DMS114 treated with DMSO at 0.1 percent for 48 hours (cell line): ENCODE results near the gene ITPR2.
"Not testable (repeated sequence)": the region's sequence is repeated elsewhere in the genome, so short reads cannot be mapped to it uniquely, and the experiment has no call there.

Experiments used
- DNase-seq: peaks from one replicate; lab custom pipeline; 2025; ENCODE audit not compliant: unreplicated experiment; lab: John Stamatoyannopoulos, UW

Gene ITPR2

DNA sequence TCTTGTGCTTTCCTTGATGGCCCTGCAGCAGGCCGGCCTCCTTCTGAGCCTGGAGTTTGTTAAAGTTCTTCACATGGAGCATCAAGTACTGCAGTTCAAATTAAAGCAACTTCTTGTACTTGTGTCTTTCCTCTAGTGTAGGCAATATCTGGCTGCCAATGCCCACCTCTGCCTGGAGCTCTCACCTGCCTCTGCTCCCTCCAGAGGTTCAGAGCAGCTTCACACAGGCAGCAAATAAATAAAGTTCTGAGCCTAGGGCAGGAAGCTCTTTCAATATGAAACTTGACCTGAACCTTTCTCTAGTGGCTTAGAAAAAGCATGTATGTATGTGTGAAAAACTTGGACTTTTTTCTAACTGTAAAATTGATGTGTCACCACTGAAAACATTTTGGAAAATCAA is 65.9 kb downstream of the ITPR2 start:
- no peak for DNase-seq

DNA sequence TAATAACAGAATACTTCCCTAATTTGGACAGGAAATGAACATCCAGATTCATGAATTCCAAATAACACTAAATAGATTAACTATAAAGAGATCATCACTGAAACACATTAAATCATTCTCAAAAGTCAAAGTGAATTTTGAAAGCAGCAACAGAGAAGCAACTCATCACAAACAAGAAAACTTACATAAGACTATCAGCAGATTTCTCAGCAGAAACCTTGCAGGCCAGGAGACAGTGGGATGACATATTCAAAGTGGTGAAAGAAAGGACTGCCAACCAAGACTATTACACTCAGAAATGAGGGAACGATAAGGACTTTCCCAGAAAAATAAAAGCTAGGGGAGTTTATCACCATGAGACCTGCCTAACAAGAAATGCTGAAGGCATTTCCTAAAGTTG is 70.8 kb downstream of the ITPR2 start:
- DNase-seq, result no peak

DNA sequence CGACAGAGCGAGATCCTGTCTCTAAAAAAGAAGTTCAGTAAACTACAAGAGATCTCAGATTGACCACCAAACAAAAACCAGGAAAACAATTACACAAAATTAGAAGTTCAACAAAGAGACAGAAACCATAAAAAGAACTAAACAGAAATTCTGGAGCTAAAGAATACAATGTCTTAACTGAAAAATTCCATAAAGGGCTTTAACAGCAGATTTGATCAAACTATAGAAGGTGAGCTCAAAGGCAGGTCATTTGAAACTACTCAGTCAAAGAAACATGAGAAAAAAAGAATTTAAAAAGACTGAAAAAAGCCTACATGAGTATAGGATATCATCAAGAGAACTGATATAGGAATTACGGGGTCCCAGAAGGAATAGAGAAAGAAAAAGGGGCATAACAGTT is 71.2 kb downstream of the ITPR2 start:
- no peak for DNase-seq

DNA sequence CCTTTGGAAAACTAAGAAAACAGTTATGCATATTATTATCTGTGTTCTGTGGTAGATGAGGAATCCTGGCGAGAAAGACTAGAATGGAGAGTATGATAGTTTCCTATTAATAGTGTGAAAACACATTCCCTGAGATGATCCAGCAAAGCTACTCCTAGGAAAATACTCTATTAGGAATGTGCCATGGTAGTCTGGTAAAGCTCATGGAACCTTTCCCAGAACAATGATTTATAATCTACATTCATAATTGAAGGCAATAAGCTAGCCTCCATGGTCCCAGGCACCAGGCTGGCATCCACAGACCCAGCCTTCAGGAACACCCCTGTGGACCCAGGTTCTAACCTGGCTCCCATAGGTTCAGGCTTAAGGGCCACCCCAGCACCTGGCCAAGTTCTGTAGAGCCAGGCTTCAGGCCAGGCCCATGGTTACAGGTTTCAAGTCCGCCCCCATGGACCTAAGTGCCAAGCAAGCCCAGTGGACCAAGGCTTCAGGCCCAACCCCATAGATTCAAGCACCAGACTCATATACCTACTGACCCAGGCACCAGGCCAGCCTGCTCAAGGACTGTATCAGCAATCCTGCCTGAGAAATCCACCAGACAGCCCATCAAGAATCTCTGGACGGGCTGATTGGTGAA is 72.2 kb downstream of the ITPR2 start:
- no peak for DNase-seq

DNA sequence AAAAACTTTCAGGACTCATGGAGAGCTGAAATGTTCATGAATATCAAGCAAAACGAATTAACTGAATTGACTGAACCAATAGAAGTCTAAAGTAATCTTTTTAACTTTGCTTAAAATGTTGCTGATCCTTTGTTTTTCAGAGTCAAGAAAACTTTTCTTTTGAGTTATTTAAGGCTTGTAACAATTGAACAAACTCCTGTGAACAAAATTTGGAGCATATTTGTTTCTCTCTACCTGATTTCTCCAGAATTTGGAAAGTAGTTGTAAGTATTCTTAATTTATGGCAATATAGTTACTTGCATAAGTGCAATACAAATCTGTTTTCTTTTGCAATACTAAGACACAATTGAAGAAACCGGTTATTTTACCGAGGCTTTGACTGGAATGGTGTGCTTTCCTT is 77.6 kb downstream of the ITPR2 start:
- not testable (repeated sequence) for DNase-seq

DNA sequence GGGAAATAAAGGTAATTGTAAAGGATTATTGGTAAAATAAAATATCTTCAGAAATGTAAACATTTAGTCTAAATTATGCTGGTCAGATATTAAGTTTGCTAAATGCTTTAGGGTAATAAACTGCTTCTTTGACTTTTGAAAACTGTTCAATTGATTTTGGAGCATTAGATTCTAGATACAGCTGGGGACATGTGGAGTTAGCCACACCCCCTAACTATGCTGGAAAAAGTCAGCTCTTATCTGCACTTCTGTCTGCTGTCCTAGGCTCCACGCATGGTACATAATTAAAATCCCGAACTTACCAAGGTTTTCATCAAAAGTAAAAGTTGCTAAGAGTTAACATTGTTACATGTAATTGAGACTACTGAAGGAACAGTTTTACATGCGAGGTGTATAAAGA is 78.8 kb downstream of the ITPR2 start:
- no peak for DNase-seq

DNA sequence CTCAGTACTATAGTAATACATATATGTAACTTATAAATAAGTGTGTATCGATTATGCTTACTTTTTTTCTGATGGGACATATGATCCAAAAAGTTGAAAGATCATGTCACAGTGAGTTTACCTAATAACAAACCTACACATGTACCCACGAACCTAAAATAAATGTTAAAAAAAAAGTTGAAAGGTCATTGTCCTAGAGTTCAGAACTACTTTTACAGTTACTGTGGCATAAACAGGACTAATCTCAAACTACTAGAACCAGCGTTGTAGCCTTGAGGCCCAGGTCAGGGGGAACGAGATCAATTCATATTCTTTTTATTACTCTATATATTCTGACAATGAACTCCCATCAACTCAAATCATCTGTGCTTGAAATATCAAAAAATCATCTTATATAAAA is 81.8 kb downstream of the ITPR2 start:
- no peak for DNase-seq

DNA sequence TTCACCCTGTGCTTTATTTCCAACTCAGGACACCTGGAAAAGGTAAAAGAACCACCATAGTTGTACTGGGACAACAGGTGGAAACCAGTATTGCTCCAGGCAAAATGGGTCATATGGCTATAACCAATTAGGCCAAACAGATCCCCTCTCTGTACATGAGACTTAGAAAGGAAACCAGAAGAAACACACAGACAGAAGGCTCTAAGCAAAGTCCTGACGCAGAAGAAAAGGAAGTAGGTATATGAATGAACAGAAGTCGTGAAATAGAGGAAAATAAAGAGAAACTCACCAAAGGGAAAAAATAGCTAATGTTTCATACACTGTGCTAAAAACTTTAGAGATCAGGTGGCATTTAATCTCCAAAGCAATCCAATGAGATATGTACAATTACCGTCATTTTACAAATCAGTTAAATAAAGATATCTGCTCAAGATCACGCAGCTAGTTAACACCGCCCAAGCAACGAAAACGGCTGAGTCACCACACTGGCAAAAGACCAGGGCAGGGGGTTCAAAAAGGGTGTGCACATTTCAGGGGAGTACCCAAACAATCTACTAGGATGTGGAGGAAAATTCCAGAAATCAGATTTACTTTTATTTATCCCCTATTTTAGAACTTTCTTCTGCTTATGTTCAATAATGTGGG is 82.3 kb downstream of the ITPR2 start:
- DNase-seq, result no peak

DNA sequence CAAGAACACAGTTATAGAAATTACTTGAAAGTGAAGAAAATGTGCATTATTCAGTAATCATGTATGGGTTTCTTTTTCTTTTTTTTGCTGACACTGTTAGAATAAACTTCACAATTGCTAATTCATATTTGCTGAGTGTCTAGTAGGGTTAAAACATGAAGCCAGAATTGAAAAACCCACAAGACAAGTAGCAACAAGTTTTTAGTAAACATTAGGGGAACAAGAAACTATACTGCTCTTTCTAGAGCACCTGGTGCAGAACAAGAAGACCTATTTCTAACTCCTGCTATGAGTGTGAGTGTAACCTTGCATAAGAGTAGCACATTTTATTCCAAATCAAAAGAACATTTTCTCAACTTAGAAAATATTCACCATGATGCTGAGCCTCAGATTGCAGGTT is 83.2 kb downstream of the ITPR2 start:
- no peak for DNase-seq

DNA sequence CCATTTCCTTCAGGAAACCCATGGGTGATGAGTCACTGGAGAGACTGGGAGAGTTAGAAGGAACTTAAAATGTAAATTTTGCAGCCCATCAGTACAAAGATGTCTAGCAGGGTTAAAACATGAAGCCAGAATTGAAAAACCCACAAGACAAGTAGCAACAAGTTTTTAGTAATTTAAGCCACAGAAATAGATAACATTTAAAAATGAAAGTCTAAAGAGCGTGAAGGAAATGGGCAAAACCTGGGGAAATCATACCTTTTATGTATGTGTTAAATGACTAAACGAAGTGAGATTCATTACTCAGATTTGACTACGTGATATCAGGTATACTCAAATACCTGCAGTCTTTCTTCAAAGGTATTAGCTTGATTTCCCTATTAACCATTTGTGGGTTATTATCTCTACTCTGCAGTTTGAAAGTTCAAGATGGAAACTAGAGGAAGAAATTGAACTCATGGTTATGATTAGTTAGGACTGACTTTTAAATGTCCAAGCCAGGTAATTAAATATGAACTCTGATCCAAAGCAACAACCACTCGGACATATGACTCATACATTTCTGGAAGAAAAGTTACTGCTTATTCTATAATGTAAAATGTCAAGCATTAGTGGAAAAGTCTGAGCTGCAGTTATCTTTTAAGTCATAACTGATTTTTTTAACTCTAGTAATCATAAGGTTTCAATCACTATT is 84.1 kb downstream of the ITPR2 start:
- no peak for DNase-seq

DNA sequence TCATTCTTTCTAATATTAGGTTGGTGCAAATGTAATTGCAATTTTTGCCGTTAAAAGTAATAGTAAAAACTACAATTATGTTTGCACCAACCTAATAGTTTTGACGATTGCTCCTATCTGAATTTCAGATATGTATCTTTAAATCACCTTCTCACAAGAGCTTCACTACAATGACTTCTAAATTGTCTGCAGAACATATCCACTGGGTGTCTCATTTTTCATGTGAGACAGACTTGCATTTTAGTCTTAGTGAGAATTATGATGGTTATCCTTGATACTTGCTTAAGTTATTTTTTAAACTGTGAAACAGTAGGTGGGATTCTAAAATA is 84.6 kb downstream of the ITPR2 start:
- no peak for DNase-seq

DNA sequence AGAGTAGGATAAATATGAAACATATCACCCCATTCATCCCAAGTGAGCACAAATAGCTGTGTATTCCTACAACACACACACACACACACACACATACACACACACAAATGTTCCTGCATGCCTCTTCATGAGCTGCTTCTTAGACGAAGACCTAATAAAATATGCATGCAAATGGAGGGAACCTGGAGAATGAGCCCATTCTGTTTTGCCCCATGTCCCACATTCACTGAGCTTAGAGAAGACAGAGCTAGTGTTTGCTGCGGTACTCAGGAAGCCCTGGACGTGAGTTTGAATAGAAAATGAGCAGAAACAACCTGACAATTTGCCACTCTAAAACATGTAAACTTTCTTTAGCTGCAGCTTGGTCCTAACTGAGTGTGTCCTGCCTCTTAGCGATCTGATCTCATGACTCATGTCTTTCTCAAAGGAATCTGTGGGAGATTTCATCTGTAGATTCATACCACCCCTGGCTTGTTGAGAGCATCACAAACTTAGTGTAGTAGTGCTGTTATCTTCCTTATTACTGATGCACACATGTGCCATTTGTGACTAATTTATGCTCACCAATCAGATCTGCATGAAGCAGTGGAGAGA is 86.8 kb downstream of the ITPR2 start:
- no peak for DNase-seq

DNA sequence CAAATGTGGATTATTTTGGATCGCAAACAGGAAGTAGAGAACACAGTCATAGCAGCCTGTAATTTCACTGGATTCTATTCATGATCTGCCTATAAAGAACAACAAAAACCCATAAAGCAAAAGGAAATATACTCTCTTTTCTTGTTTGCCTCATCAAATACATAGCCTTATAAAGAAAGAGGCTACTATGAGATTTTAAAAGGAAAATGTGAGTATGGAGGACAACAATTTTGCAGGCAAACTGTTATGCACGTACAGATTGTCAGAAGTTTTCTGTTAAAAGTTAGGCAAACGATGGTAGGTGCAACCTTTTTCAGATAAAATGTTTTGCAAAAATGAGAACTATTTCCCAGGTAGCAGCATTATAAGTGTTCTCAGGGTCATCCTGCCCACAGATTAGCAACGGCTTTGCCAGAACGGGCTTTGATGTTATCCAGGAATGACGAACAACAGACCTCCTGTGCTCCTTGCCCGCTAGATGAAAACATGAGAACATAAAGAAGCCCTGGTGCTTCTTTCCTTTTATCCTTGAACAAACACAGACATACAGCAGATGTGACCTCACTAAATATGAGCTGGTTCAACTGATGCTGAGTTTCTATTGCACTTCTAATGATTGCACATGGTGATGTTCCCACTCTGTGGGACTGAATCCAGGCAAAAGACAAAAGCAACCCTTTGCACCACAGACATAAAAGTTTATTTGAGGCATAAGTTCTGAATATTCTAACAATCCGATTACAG is 88.1 kb downstream of the ITPR2 start:
- DNase-seq, result no peak

DNA sequence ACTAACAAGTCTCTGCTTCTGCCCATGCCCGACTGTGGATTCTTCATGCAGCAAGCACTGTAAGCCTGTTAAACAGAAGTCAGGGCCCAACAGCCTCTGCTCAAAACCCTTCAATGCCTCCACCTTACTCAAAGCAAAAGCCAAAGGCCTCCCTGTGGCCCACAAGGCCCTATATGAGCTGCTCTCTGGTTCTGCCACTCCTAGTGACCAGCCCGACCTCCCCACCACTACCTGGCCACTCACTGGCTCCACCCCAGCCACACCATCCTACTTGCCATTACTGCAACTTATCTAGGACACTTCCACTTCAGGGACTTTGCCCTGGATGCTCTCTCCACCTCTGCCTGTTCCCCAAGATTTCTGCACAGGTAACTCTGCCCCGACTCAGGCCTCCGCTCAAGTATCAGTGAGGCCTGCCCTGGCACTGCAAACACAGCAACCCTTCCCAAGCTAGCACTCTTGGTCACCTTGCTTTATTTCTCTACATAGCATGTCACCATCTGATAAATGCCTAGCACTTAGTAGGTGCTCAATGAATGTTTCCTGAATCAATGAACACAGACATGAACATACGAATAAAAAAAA is 88.9 kb downstream of the ITPR2 start:
- no peak for DNase-seq

DNA sequence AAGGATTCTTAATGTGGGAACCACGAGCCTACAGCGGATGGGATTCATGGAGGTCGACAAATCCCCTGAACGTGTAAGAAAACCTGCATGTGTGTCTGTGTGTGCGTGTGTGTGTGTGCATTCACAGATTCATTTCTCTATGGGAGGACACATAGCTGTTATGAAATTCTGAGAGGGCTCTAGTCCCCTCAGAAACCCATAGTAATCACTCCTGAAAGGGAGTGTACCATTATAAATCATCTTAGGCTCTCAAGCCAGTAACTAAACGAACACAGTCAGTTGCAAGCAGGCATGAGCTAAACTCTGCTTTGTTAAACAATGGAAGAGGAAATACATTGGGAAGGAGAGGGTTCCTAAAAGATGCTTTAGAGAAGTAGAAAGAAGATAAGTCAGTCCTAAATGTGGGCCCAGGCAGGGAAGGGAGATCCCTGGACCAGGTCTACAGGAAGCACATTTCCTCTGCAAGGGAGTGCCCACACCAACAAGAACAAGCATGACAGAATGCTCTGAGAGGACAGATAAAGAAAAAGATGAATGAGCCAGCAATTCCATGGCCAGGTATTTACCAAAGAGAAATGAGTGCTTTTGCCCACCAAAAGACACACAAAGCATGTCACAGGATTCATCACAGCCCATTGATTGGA is 91.3 kb downstream of the ITPR2 start:
- DNase-seq, result no peak

DNA sequence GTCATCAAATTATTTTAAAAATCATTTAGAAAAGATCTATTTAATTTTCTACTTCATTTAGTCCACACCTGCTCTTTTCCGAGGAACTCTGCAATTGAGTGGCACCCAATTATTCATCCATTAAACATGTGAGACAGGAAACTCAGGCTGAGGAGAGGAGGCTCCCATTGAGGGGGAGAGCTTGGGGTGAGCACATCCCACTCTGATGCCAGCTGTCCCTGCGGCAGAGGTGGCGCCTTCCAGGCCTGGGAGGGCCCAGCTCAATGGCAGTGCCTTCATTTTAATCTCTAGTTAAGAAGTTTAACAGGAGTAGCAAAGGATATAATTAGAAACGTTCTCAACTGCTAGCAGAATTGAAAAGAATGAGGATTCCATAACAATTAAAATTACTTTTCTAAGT is 92.0 kb downstream of the ITPR2 start:
- DNase-seq, result no peak

DNA sequence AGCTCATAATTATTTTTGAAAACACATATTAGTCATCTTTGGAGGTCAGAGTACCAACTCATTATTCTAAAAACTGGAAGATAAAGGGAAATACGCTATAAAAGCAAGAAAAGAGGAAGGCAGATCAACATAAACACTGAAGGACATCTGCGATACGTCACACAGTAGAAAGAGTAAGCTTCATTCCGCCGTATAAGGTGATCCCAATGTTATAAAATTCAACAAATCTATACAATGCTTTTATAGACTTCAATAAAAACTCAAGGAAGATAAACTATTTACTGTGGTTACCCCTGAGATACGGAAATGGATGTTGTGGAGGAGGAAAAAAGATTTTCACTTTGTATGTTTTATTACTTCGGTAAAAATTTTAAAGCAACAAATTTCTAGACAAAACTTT is 92.6 kb downstream of the ITPR2 start:
- no peak for DNase-seq

DNA sequence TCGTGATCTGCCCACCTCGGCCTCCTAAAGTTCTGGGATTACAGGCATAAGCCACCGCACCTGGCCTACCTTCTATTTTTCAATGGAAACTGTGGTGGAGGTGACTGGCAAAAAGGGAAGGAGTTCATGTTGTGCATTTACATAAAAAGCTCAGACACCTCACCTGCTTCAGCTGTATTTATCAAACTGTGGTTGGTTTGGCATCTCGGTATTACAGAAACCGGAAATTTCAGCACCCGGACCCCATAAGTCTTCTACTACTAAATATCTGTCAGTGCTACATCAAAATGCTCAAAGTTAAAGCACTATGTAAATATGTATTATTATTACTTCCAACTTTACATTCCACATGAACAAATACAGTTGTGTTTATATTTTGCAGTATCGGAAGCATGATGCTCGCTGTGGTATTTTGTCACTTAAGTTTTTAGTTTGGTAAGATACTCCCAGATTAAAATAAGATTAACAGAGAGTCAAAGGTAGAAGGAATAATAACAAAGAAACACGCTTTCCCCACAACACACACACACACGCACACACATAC is 95.4 kb downstream of the ITPR2 start:
- no peak for DNase-seq

DNA sequence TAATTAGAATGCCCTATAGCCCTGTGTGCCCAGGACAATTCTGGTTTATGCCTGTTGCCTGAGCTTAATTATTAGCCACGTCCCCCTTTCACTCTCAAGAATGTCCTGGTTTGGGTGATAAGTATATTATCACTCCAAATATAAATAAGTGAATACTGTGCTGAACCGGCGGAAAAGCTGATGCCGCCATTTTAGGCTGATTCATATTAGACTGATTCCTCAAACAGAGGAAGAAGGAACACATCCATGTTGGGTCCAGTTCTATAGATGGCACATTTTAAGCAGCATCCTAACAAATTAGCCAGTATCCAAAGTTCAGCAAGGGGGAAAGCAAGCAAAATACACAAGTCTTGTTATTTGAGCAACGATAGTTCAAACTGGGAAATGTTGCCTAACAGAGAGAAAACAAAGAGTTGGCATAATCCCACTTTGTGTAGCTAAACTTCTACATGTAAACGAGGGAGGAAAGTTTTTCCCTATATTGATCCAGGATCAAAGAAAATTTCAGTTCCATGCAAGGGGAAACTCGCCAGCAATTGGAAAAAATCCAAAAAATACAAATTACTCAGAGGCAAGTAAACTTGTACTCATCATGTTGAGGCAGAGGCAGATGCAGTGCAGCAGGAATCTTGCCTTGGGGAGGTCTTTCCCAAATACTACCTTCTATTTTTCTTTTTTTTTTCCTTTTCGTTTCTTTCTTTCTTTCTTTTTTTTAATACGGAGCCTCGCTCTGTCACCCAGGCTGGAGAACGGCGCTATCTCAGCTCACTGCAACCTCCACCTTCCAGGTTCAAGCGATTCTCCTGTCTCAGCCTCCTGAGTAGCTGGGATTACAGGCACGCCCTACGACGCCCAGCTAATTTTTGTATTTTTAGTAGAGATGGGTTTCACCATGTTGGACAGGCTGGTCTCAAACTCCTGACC is 96.2 kb downstream of the ITPR2 start:
- DNase-seq, result no peak
